GM12865 (cell line): ENCODE data around the gene ISG20.

Source experiments
- DNase-seq: peaks from one replicate; pipeline ENCODE4 v3.0.0; 2010; ENCODE audit warnings: low read depth
- H3K4me3 ChIP-seq: 2 replicates; pipeline ENCODE4 v1.5.1; 2011; ENCODE audit warnings: mild to moderate bottlenecking, low read depth, low read length, control low read depth
- CTCF ChIP-seq: IDR thresholded peaks from 2 replicates; pipeline ENCODE4 v1.5.1; 2011; ENCODE audit warnings: low read length, control low read depth, low read depth, inconsistent platforms; ENCODE audit not compliant: insufficient read depth; ENCODE audit errors: missing control alignments

The ISG20 gene

GRCh38 chr15:88658972-88659931, 20.4 kb downstream of the ISG20 start:
- DNase-seq, result no peak
- no peak overlapping the region for H3K4me3 ChIP-seq
- no peak for TF ChIP-seq CTCF

GRCh38 chr15:88661041-88661700, 22.4 kb downstream of the ISG20 start:
- H3K4me3 ChIP-seq, result no peak overlapping the region
- no peak for DNase-seq
- no peak for TF ChIP-seq CTCF

- no peak for TF ChIP-seq CTCF
- no peak overlapping the region for H3K4me3 ChIP-seq
- DNase-seq, result no peak
Observed at GRCh38 chr15:88661761-88662556, 23.1 kb downstream of the ISG20 start.

- TF ChIP-seq CTCF, result no peak
- no peak for DNase-seq
- H3K4me3 ChIP-seq, result no peak overlapping the region
Observed at GRCh38 chr15:88663141-88663621, 24.4 kb downstream of the ISG20 start.

- DNase-seq, result peak; percentile 58
- TF ChIP-seq CTCF, result peak; percentile 42
- H3K4me3 ChIP-seq, result no peak overlapping the region
Observed at GRCh38 chr15:88664151-88664778, 25.4 kb downstream of the ISG20 start.

- no peak overlapping the region for H3K4me3 ChIP-seq
- DNase-seq, result no peak
- TF ChIP-seq CTCF, result no peak
Observed at GRCh38 chr15:88674661-88675060, 35.8 kb downstream of the ISG20 start.
